ENCODE data around the gene USP19.

USP19 gene

DNA sequence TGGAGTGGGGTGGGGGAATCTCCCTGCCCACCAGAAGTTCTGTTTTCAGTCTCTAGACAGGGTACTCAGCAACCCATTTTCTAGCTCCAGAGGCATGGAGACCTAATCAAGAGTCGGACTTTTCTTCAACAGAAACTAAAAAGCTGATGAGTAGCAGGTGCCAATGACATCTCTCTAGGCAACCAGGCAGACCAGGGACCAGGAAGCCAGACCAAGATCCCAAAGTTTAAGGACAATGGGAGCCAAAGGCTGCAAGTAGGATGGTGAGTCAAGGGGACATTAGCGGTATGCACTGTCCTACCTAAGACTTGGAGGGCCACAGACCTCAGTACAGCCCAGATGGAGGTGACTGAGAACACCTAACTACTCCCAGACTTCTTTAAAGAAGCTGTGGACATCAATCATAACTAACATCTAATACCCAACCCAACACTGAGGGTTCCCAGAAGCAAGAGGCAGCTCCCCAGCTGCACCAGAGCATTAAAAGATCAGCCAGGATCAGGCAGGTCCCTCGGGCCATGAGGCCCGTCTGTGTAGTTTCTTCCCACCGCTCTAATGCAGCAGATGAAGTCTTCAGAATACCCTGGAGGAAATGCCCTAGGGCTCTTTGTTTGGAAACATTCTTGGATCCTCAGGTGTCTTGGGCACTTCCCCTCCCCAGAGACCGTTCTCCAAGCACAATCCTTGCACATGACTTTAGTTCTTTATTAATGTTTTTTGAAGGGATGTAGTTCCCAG is 44.5 kb upstream of the USP19 start (continued):
- TF ChIP-seq, protein P1, sequence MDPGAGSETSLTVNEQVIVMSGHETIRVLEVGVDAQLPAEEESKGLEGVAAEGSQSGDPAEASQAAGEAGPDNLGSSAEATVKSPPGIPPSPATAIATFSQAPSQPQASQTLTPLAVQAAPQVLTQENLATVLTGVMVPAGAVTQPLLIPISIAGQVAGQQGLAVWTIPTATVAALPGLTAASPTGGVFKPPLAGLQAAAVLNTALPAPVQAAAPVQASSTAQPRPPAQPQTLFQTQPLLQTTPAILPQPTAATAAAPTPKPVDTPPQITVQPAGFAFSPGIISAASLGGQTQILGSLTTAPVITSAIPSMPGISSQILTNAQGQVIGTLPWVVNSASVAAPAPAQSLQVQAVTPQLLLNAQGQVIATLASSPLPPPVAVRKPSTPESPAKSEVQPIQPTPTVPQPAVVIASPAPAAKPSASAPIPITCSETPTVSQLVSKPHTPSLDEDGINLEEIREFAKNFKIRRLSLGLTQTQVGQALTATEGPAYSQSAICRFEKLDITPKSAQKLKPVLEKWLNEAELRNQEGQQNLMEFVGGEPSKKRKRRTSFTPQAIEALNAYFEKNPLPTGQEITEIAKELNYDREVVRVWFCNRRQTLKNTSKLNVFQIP (CRISPR knock-in tag; IDR thresholded peaks at IDR 0.05; ENCODE audit: borderline replicate concordance, low read depth), result no peak

GRCh38 chr3:49163609-49164008 is 43.0 kb upstream of the USP19 start:
- no peak for TF ChIP-seq ESRRG (CRISPR knock-in tag; IDR thresholded peaks at IDR 0.05)
- TF ChIP-seq ARNTL (CRISPR knock-in tag; IDR thresholded peaks at IDR 0.05; ENCODE audit: borderline replicate concordance, low read depth), result no peak
- TF ChIP-seq ZFP30 (CRISPR knock-in tag; IDR thresholded peaks at IDR 0.05), result no peak
- TF ChIP-seq ISL1 (CRISPR knock-in tag; IDR thresholded peaks at IDR 0.05), result no peak
- ATAC-seq, result no peak

- TF ChIP-seq PPARA (CRISPR knock-in tag; IDR thresholded peaks at IDR 0.05; ENCODE audit: borderline replicate concordance) (no peak), BACH2 (CRISPR knock-in tag; IDR thresholded peaks at IDR 0.05; ENCODE audit: borderline replicate concordance) (no peak), ZC3H10 (CRISPR knock-in tag; IDR thresholded peaks at IDR 0.05) (no peak), ARNTL (CRISPR knock-in tag; IDR thresholded peaks at IDR 0.05; ENCODE audit: borderline replicate concordance, low read depth) (no peak), GLIS3 (CRISPR knock-in tag; IDR thresholded peaks at IDR 0.05) (no peak), ESRRG (CRISPR knock-in tag; IDR thresholded peaks at IDR 0.05) (no peak), CSRNP3 (CRISPR knock-in tag; IDR thresholded peaks at IDR 0.05) (no peak), ZNF565 (CRISPR knock-in tag; conservative IDR thresholded peaks at IDR 0.05; ENCODE audit: low read depth) (no peak), CSDC2 (CRISPR knock-in tag; IDR thresholded peaks at IDR 0.05) (no peak), RARB (CRISPR knock-in tag; IDR thresholded peaks at IDR 0.05) (no peak), ZFP30 (CRISPR knock-in tag; IDR thresholded peaks at IDR 0.05) (no peak), OSR1 (CRISPR knock-in tag; IDR thresholded peaks at IDR 0.05) (no peak), ZFP3 (CRISPR knock-in tag; IDR thresholded peaks at IDR 0.05) (no peak), ISL1 (CRISPR knock-in tag; IDR thresholded peaks at IDR 0.05) (no peak), TCF4 (CRISPR knock-in tag; IDR thresholded peaks at IDR 0.05; ENCODE audit: borderline replicate concordance) (no peak), PATZ1 (CRISPR knock-in tag; IDR thresholded peaks at IDR 0.05; ENCODE audit: borderline replicate concordance) (no peak)
- TF ChIP-seq, protein P2, sequence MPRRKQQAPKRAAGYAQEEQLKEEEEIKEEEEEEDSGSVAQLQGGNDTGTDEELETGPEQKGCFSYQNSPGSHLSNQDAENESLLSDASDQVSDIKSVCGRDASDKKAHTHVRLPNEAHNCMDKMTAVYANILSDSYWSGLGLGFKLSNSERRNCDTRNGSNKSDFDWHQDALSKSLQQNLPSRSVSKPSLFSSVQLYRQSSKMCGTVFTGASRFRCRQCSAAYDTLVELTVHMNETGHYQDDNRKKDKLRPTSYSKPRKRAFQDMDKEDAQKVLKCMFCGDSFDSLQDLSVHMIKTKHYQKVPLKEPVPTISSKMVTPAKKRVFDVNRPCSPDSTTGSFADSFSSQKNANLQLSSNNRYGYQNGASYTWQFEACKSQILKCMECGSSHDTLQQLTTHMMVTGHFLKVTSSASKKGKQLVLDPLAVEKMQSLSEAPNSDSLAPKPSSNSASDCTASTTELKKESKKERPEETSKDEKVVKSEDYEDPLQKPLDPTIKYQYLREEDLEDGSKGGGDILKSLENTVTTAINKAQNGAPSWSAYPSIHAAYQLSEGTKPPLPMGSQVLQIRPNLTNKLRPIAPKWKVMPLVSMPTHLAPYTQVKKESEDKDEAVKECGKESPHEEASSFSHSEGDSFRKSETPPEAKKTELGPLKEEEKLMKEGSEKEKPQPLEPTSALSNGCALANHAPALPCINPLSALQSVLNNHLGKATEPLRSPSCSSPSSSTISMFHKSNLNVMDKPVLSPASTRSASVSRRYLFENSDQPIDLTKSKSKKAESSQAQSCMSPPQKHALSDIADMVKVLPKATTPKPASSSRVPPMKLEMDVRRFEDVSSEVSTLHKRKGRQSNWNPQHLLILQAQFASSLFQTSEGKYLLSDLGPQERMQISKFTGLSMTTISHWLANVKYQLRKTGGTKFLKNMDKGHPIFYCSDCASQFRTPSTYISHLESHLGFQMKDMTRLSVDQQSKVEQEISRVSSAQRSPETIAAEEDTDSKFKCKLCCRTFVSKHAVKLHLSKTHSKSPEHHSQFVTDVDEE (CRISPR knock-in tag; IDR thresholded peaks at IDR 0.05), result no peak
- TF ChIP-seq, protein P1 (CRISPR knock-in tag; IDR thresholded peaks at IDR 0.05; ENCODE audit: borderline replicate concordance, low read depth), result no peak
- TF ChIP-seq, protein P3, sequence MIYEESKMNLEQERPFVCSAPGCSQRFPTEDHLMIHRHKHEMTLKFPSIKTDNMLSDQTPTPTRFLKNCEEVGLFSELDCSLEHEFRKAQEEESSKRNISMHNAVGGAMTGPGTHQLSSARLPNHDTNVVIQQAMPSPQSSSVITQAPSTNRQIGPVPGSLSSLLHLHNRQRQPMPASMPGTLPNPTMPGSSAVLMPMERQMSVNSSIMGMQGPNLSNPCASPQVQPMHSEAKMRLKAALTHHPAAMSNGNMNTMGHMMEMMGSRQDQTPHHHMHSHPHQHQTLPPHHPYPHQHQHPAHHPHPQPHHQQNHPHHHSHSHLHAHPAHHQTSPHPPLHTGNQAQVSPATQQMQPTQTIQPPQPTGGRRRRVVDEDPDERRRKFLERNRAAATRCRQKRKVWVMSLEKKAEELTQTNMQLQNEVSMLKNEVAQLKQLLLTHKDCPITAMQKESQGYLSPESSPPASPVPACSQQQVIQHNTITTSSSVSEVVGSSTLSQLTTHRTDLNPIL (CRISPR knock-in tag; IDR thresholded peaks at IDR 0.05; ENCODE audit: low read depth), result no peak
- no peak for ATAC-seq
Measured at GRCh38 chr3:49162751-49163419, 42.3 kb upstream of the USP19 start.

All from SK-N-SH treated with all-trans-retinoic acid at 6 μM for 48 hours (cell line).